ENCODE measurements around the gene GSC2. TPM values are rescaled to one million over a fixed set of nuclear protein-coding genes. Genes with fewer than 3 reads are reported as not detected.

The GSC2 gene
- total and polyA plus RNA-seq, 2 of the 8 experiments (the other 6 are each of a cell fraction or from before 2014, with no cell fraction given), result 0.17 to 0.48 TPM

DNA sequence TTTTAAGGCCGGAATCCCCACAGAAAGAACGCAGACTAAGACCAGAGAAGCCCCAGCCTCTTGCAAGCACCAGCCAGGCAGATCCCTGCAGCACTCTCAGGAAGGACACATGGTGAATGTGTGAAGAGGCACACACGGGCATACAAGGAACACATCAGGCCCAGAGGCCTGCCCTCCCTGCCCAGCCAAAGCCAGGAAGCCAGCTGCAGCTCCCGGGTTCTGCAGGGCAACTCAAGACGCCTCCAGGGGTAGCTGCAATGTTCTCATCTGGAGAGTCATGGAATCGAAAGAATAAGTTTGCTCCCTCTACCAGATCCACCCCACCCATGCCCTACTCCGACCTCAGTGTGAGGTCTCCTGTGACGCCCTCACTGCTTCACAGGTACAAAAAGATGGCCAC, 30.1 kb downstream of the GSC2 start:
- Histone ChIP-seq H3K4me1 (replicated peaks in 1 of 4; ENCODE audit: control insufficient read depth in 3 of 4, insufficient read depth in 4 of 4, low read length in 3 of 4) (peaks cover 0 to 9% (median 6%) of the 10 kb centered on the region in 4 experiments; a peak in 5 of 7 replicates), H2BK15ac (ENCODE audit: low read length) (no peak overlapping the region), H3K9ac (replicated peaks in 1 of 4; ENCODE audit: extremely low read depth in 1 of 4, low read depth in 3 of 4, low read length in 3 of 4) (no peak overlapping the region), H3K36me3 (ENCODE audit: control insufficient read depth in 2 of 4, insufficient read depth in 4 of 4, low read length in 3 of 4) (no peaks in the 10 kb centered on the region; a peak in 2 of 8 replicates), H2BK120ac (replicated peaks; ENCODE audit: low read depth, low read length) (no peak overlapping the region), H3K4me2 (ENCODE audit: insufficient read depth in 1 of 2, low read depth in 2 of 2, low read length in 2 of 2) (no peak overlapping the region; a peak in 1 of 4 replicates), H3K23ac (ENCODE audit: insufficient read length) (no peak overlapping the region), H3K56ac (replicated peaks; ENCODE audit: insufficient read length, low read depth, low read length) (no peak overlapping the region), H4K91ac (replicated peaks; ENCODE audit: insufficient read length, low read length) (no peak overlapping the region), H3K4ac (replicated peaks; ENCODE audit: insufficient read length, low read depth, low read length) (no peak overlapping the region), H3K14ac (ENCODE audit: insufficient read length) (no peak overlapping the region), H3K27me3 (replicated peaks in 1 of 4; ENCODE audit: control insufficient read depth in 3 of 4, extremely low read depth in 1 of 4, insufficient read depth in 3 of 4, low read length in 3 of 4) (no peaks in the 10 kb centered on the region), H2BK5ac (ENCODE audit: low read depth, low read length) (no peak overlapping the region), H3K79me1 (ENCODE audit: low read depth, low read length) (peaks cover 31% of the 10 kb centered on the region), H3K27ac (ENCODE audit: low read depth, low read length) (no peak overlapping the region), H3K18ac (ENCODE audit: extremely low read depth, low read length) (no peak overlapping the region), H3K9me3 (ENCODE audit: insufficient read depth in 2 of 2, low read depth in 1 of 2, low read length in 1 of 2) (no peaks in the 10 kb centered on the region), H4K5ac (ENCODE audit: insufficient read length, low read depth, low read length) (no peak overlapping the region), H3K23me2 (ENCODE audit: low read depth, low read length) (peaks cover 9% of the 10 kb centered on the region), H2BK20ac (ENCODE audit: low read length) (no peak overlapping the region), H2BK12ac (ENCODE audit: low read depth, low read length) (no peak overlapping the region), H2AK5ac (ENCODE audit: low read depth, low read length) (no peak overlapping the region), H4K20me1 (replicated peaks in 1 of 2; ENCODE audit: control insufficient read depth in 1 of 2, insufficient read depth in 2 of 2, low read length in 2 of 2) (peaks cover 25 to 51% of the 10 kb centered on the region in 2 experiments), H3K79me2 (ENCODE audit: control insufficient read depth in 1 of 2, insufficient read depth in 2 of 2, low read length in 2 of 2) (peaks cover 24 to 68% of the 10 kb centered on the region in 2 experiments), H4K8ac (ENCODE audit: extremely low read depth, insufficient read depth, low read length) (no peak overlapping the region; the same call in 1 of the 2 replicates), H2AFZ (ENCODE audit: low read length) (no peak overlapping the region), H3K4me3 (ENCODE audit: extremely low read depth in 1 of 4, insufficient read depth in 2 of 4, low read depth in 3 of 4, low read length in 4 of 4) (no peak overlapping the region)
- ChIA-PET POLR2A (ENCODE audit: partially characterized antibody) (interaction anchor here (1.8 to 3.6 kb wide), 2 partner anchors 24 to 55 kb away, joined by 6 to 15 read pairs; partner anchors contain the start of gene ESS2), CTCF (ENCODE audit: partially characterized antibody) (interaction anchor here (1.1 kb wide), 1 partner anchor 9 kb away, joined by 3 read pairs; no protein-coding TSS in a partner anchor)
- DNase-seq (ENCODE audit: low read depth in 1 of 2, low spot score in 2 of 2), result no peak
- FAIRE-seq, result no peak
- 88% methylated on average over 8 of the region's 8 CpGs; no CpG with 5 or more reads in 1 of the 2 experiments for WGBS, 2 experiments (ENCODE audit: extremely low coverage in 1 of 2, insufficient coverage in 1 of 2, insufficient read length in 1 of 2, insufficient replicate concordance in 2 of 2, low coverage in 1 of 2, low lambda C conversion rate in 2 of 2, missing lambda C conversion rate in 1 of 2)
- TF ChIP-seq CEBPB (IDR thresholded peaks at IDR 0.05; ENCODE audit: low read depth, low read length) (no peak), GTF2F1 (IDR thresholded peaks at IDR 0.05; ENCODE audit: borderline replicate concordance, low read depth, low read length) (no peak), CHD1 (IDR thresholded peaks at IDR 0.05; ENCODE audit: low read depth, low read length) (no peak), TEAD4 (IDR thresholded peaks at IDR 0.05; ENCODE audit: low read depth, low read length) (no peak), RFX5 (IDR thresholded peaks at IDR 0.05; ENCODE audit: borderline replicate concordance, low read depth, low read length) (no peak), SP2 (IDR thresholded peaks at IDR 0.05; ENCODE audit: low read length) (no peak), KDM1A (IDR thresholded peaks at IDR 0.05; ENCODE audit: borderline replicate concordance, low read length) (no peak), NANOG (IDR thresholded peaks at IDR 0.05; ENCODE audit: insufficient read depth, low read depth, low read length, poor library complexity, severe bottlenecking) (no peak), SAP30 (IDR thresholded peaks at IDR 0.05; ENCODE audit: insufficient read depth, insufficient replicate concordance, low read length) (no peak), JUND (IDR thresholded peaks at IDR 0.05; ENCODE audit: low read length) (no peak), SIN3A (conservative IDR thresholded peaks at IDR 0.05 in 1 of 2, IDR thresholded peaks at IDR 0.05 in 1 of 2; ENCODE audit: low read depth in 1 of 2, low read length in 2 of 2) (no peak), HDAC2 (IDR thresholded peaks at IDR 0.05; ENCODE audit: borderline replicate concordance in 1 of 2, low read depth in 2 of 2, low read length in 2 of 2) (no peak), TCF12 (IDR thresholded peaks at IDR 0.05; ENCODE audit: low read depth, low read length) (no peak), SIRT6 (IDR thresholded peaks at IDR 0.05; ENCODE audit: low read length) (no peak)

Measured in H1 (cell line).